ENCODE data around the gene KRT1.

The KRT1 gene

DNA sequence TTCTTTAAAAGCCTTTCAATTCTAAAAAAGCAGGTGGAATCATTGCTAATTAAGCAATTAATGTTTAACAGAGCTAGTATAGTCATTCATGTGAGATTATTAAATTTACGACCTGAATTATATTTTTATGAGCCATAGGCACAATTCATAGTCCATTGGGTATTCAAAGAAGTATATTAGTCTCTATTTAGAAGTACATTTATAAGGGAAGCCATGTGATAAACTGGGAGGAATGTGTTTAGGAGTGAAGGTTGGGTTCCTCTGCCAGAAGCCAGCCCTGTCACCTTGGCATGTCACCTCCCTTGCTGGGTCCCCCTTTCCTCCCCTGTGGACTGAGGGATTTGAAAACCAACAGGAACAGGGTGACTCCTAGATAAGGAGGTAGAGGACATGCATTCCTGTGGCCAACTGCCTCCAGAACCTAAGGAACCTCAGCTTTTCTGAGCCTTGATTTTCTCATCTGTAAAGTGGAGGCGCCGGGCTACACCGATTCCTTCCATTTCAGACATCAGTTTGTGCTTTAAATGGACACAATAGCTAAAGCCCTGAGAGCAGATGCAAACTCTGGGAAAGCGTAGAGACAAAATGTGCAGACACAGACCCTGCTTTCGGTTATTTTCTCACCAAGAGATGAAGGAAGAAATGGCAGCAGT is 22.8 kb downstream of the KRT1 start:
- DNase-seq = no peak

- no peak for DNase-seq
These were observed 23.6 kb downstream of the KRT1 start for GRCh38 chr12:52656616-52657015.

DNA sequence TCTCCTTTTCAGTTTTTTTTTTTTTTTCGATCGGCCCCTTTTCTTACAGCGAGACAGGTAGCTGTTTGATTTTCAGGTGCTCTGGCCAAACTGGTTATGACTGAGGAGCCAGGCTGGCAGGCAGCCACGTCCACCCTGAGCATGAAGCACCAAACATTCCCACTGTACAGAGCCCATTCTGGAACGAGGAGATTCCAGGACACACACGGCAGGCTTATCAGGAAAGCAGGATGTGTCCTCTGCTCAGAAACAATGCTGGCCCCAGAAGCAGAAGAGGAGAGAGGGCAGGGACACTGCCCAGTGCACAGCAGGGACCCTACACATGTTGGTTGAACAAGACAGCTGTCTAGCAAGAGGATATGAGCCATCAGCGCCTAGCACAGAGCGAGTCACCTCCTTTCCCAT is 24.5 kb downstream of the KRT1 start:
- no peak for DNase-seq

DNA sequence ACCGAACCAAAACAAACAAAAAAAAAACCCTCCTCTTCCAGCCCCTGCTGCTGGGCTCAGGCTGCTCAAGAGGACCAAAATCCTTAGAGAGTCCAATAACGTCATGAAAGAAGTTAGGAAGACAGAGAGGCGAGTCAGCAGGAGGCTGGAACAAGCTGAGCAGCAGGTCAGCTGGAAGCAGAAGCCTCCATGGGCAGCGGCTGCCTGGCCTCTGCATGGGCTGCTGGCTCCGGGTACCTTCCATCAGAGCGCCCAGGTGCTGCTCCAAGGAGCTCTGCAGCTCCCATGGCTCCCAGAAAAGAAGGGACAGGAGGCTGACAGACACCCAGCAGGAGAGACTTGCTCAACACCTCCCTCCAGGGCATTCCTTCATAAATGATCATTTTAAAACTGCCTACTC is 25.0 kb downstream of the KRT1 start:
- DNase-seq = no peak

GRCh38 chr12:52651726-52652261 is 28.4 kb downstream of the KRT1 start, which contains the start of gene KRT2:
TSS of gene KRT2 (minus strand) at chr12:52652211. CDS start at chr12:52652142, 69 bp downstream.
- DNase-seq = no peak

DNA sequence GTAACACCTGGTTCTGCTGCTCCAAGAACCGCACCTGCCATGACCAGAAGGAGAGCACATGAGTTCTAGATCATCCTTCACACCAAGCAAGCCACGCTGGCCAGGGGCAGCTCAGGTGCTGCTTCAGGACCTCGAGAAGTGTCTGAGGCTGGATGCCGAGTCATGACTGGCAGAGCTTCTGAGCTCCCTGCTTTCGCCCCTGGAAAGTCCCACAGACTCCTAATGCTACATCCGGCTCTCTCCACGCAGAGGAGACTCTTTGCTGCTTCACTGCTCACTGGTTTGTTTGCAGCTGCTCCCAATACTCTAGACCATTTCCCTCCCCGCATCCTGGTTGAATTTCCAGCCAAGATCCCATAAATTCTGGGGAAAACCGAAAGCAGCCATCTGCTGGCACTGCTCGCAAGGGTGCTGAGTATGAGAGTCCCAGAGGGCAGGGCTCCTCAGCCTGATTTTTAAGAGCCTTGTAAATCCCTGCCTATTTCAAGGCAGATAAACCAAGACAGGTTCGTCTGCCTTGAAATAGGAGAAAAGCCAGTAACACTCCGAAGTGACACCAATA is 29.6 kb downstream of the KRT1 start:
- no peak for DNase-seq

- DNase-seq = no peak
These were observed 31.1 kb downstream of the KRT1 start for GRCh38 chr12:52649066-52649465.

- no peak for DNase-seq
These were observed 32.1 kb downstream of the KRT1 start for GRCh38 chr12:52648012-52648550.

DNA sequence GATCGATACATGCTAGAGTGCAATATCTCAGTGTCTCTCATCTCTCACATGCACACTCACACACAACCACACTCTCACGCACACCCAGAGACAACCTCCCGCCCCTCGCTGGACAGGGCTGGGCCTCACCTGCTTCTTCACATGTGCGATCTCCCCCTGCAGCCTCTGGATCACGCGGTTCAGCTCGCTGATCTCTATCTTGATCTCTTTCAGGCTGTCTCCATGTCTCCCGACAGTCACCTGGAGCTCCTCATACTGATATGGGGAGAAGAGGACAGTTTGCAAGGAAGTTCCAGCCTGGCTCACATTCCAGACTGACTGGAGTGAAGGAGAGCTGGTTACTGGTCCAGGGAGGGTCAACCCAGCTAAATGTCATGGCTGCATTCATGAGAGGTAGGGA is 32.6 kb downstream of the KRT1 start:
- DNase-seq = no peak

GRCh38 chr12:52646613-52647012 is 33.6 kb downstream of the KRT1 start:
- DNase-seq = no peak

- DNase-seq = no peak
These were observed 34.2 kb downstream of the KRT1 start for GRCh38 chr12:52645982-52646381.

GRCh38 chr12:52645120-52645761 is 35.0 kb downstream of the KRT1 start:
- peak; percentile 11 for DNase-seq

GRCh38 chr12:52644078-52644415 is 36.2 kb downstream of the KRT1 start:
- DNase-seq = no peak

DNA sequence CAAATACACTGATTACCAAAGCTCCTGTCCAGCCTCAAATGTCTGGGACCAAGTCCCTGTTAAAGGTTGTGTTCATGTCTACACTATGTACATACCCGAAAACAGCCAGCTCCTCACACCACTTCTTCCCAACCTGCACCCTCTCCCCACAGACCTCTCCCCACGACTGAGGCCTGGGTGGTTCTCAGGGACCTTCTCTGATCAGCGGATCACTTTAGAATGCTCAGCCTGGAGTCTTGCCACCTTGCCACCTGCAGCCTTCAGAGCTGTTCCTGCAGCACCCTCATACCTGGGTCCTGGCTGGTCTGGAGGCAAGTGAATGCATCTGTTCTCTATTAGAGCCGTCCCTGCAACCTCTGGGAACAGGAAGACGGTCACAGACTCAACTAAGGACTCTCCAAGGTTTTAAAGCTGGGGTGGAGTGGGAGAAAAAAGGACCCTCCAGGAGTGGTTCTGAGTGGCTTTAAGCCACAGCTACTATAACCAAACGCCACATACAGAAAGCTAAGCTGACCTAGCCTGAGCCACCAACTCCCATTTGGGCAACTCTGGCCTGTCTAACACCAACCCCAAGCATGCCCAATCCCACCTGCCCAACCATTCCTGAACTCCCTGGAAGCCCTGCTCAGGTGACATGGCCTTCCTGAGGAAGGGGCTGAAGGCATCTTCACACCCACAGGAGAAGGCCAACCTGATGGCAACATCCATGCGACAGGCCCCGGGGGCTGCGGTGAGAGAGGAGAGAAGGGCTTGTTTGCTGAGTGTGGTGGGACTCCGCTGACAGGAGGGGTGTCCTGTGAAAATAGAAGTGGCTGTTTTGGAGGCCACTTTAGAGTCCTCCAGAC is 36.8 kb downstream of the KRT1 start:
- no peak for DNase-seq

GRCh38 chr12:52641468-52641867 is 38.7 kb downstream of the KRT1 start:
- no peak for DNase-seq

- no peak for DNase-seq
These were observed 42.9 kb downstream of the KRT1 start for GRCh38 chr12:52637299-52637698.

- DNase-seq = no peak
These were observed 43.5 kb downstream of the KRT1 start for GRCh38 chr12:52636592-52637258.

DNA sequence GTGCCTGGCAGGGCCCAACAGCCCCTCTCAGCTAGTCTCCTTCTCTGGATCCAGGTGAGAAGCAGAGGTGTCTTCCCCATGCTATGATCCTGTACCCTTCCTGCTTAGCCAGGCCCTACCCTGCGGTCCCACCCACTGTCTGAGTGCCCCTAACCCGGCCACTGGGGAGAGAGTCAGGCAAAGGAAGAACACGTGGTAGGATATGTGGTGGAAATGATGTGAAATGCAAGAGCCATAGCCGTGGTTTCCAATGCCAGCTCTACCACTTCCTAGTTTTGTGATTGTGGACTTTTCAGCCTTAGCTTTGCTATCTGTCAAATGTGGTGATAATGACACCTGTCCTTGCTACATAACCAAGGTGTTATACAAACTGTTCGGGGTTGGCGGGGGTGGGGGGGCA is 44.0 kb downstream of the KRT1 start:
- no peak for DNase-seq

DNA sequence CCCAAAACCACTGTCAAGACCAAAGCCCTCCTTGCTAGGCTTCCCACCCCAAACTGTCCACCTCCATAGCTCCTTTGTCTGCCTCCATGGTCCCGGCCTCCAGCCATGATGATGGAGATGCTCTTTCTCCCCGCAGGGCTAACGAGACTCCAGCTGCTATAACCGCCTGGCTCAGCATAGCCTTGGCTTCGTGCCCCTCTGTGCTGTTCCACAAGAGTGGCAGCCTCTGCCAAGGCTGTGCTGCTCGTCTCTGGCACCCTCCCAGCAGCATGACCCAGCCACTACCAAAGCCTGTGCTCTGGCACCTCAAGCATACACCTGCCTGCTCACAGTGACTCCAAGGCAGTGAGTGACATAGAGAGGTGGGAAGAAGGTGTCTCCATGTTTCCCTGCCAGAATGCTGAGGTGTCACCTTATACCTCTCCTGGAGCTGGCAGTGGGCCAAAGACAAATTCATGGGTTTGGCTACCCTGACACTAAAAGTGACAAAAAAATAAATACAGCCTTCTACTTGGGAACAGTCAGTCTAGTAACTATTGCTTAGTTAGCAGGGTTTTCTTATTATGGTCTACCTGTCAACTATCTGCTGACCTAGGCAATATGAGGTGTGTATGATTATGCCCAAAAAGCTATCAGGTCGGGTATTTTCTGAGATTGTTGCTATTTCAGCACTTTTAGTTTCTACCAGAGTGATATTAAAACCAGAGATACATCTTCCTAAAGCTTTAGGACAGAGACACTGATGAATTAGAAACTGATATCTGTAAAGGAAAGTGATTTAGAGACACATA is 45.7 kb downstream of the KRT1 start:
- DNase-seq = no peak

DNA sequence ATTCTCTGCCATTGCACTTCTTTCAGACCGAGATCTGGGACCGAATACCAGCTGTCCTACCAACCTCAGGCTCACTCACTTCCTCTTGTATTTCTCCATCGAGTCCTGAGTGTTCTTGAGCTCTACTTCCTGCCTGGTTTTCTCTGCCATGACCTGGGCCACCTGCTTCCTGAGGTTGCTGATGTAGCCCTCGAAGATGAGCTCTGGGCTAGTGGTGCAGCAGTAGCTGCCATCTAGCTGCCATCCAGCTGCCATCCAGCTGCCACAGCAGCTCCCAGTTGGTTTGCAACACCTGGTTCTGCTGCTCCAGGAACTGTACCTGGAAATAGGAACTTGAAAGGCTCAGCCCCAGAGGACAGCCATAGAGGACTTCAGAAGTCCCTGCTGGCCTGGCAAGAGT is 46.8 kb downstream of the KRT1 start:
- DNase-seq = no peak

DNA sequence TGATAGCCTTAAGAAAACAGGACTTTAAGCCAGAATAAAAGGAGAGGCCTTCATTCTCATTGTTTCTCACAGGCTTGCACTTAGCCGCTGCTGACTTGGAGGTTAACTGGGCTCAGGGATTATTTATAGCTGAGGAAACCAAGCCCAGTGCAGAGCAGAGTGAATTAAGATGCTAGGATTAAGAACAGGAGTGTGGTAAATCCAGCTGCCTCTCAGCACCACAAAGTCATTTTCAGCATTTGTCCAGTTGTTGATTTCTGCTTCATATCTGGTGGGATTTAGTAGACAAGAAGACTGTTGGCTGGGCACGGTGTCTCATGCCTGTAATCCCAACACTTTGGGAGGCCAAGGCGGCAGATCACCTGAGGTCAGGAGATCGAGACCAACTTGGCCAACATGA is 47.6 kb downstream of the KRT1 start:
- DNase-seq = no peak
